SK-N-SH (cell line): ENCODE results near the gene CALU.

ENCODE experiments used
- CTCF ChIP-seq: fragments of 200-600 bp; sonication (generic); IDR thresholded peaks from 2 replicates; pipeline ENCODE4 v1.6.1; 2017; ENCODE audit warnings: antibody characterized with exemption, mild to moderate bottlenecking, moderate library complexity
- EP300 ChIP-seq, 2 experiments: IDR thresholded peaks; 2 replicates each; pipeline versions ENCODE4 v1.4.0 to v1.6.1; 2012; ENCODE audit warnings: borderline replicate concordance in 1 of 2, low read depth in 1 of 2, low read length in 1 of 2
- FOXM1 ChIP-seq: IDR thresholded peaks from 2 replicates; pipeline ENCODE4 v1.4.0; 2012; ENCODE audit warnings: low read depth, mild to moderate bottlenecking
- JUND ChIP-seq: IDR thresholded peaks from 2 replicates; pipeline ENCODE4 v1.4.0; 2012
- TAF1 ChIP-seq: IDR thresholded peaks from 2 replicates; pipeline ENCODE4 v1.6.1; 2012; ENCODE audit warnings: low read depth, mild to moderate bottlenecking, low read length, moderate library complexity, borderline replicate concordance
- USF2 ChIP-seq: fragments of 150-350 bp; IDR thresholded peaks from 2 replicates; pipeline ENCODE4 v1.6.1; 2017; ENCODE audit warnings: antibody characterized with exemption, low read length, low read depth, borderline replicate concordance
- ZBTB33 ChIP-seq: IDR thresholded peaks from 2 replicates; pipeline ENCODE4 v1.4.0; 2012; ENCODE audit warnings: low read depth, borderline replicate concordance

GRCh38 chr7:128794436-128794835, 55.3 kb downstream of the CALU start:
- TF ChIP-seq CTCF (no peak), JUND (no peak), EP300 (IDR thresholded peaks at IDR 0.05; ENCODE audit: borderline replicate concordance in 1 of 2, low read depth in 1 of 2, low read length in 1 of 2) (no peak), ZBTB33 (no peak), TAF1 (no peak), USF2 (no peak), FOXM1 (no peak)
